ENCODE results near the gene GMFB. TPM values are rescaled to one million over a fixed set of nuclear protein-coding genes. Genes with fewer than 3 reads are reported as not detected.

The GMFB gene
- total RNA-seq, result 19.4 TPM

- DNase-seq (ENCODE audit: low read depth in 2 of 3, low spot score in 2 of 3), result peak; percentile 72 to 93 (median 93)
Observed at GRCh38 chr14:54488646-54489317, at the start of gene GMFB. GMFB (minus strand) TSS chr14:54488980; CDS start chr14:54488927, 53 bp downstream.

GRCh38 chr14:54538055-54538454 lies 49.3 kb upstream of the GMFB start:
- no peak for DNase-seq (ENCODE audit: low read depth in 2 of 3, low spot score in 2 of 3)

DNA sequence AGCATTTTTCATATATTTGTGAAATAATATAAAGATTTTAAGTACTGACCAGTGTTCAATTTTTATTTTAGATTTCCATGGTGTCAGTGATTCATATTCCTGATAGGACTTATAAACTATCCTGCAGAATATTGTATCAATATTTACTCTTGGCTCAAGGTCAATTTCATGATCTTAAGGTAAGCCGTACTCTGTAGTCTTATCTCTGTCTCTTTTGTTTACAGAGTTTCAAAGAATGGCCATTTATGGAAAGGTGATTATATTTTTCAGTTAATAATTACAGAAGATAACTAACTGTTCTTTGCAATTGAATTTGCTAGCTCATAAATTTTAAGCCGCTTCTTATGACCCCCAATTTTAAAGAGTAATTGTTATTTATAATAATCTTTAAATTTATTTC lies 48.9 kb upstream of the GMFB start:
- no peak for DNase-seq (ENCODE audit: low read depth in 2 of 3, low spot score in 2 of 3)

GRCh38 chr14:54535646-54536045 lies 46.9 kb upstream of the GMFB start:
- no peak for DNase-seq (ENCODE audit: low read depth in 2 of 3, low spot score in 2 of 3)

- no peak for DNase-seq (ENCODE audit: low read depth in 2 of 3, low spot score in 2 of 3)
Observed at GRCh38 chr14:54535126-54535525, 46.3 kb upstream of the GMFB start.

GRCh38 chr14:54533100-54533499 lies 44.3 kb upstream of the GMFB start:
- no peak for DNase-seq (ENCODE audit: low read depth in 2 of 3, low spot score in 2 of 3)

DNA sequence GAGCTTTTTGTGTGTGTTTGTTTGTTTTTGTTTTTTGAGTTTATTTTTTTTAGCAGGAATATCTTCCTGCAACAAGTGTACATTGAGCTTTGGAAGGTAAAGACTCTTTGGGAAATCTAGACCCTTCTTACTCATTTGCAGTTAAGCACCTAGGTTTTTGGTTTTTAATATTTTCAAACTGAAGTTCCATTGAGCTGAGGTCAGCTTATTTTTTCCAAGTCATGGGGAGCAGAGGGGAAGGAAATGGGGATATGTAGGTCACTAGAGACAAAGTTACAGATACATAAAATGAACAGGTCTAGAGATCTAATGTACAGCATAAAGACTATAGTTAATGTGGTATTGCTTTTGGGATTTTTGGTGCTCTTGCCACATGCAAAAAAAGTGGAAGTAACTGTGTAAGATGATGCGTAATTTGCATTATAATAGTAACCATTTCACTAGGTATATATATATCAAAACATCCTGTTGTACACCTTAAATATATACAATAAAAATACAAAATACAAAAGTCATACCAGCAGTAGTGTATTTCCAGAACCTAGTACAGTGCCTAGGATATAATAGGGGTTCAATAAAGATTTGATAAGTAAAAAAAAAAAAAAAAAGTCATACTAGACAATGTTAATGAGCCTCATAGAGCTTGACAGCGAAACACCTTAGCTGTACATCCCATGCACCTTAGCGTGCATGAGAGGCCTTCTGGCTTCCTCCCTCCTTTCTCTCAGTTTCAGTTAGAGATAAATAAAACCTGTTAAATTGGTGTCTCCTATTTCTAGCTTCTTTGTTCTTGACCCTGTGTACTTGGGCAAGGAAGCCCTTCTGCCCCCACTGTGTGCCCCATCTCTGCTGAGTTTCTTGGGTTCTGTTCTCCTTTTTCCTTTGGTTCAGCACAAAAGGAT lies 43.6 kb upstream of the GMFB start:
- no peak for DNase-seq (ENCODE audit: low read depth in 2 of 3, low spot score in 2 of 3)

GRCh38 chr14:54529811-54530210 lies 41.0 kb upstream of the GMFB start:
- peak in 2 of 3 donors; percentile 10 to 15 for DNase-seq (ENCODE audit: low read depth in 2 of 3, low spot score in 2 of 3)

GRCh38 chr14:54528973-54529372 lies 40.2 kb upstream of the GMFB start:
- DNase-seq (ENCODE audit: low read depth in 2 of 3, low spot score in 2 of 3), result no peak

DNA sequence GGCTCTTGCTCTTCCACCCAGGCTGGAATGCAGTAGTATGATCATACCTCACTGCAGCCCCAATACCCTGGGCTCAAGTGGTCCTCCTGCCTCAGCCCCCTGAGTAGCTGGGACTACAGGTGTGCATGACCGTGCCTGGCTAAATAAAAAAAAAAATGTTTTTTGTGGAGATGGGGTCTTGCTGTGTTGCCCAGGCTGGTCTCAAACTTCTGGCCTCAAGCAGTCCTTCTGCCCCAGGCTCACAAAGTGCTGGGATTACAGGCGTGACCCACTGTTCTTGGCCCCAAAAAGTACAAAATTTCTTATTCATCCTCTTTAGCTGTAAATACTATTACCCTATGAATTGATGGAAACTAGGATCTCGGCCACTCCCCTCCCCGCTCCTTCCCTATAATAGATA lies 35.6 kb upstream of the GMFB start:
- no peak for DNase-seq (ENCODE audit: low read depth in 2 of 3, low spot score in 2 of 3)

GRCh38 chr14:54516709-54517108 lies 27.9 kb upstream of the GMFB start:
- DNase-seq (ENCODE audit: low read depth in 2 of 3, low spot score in 2 of 3), result no peak

GRCh38 chr14:54515670-54516069 lies 26.9 kb upstream of the GMFB start:
- no peak for DNase-seq (ENCODE audit: low read depth in 2 of 3, low spot score in 2 of 3)

- no peak for DNase-seq (ENCODE audit: low read depth in 2 of 3, low spot score in 2 of 3)
Observed at GRCh38 chr14:54512393-54512792, 23.6 kb upstream of the GMFB start.

DNA sequence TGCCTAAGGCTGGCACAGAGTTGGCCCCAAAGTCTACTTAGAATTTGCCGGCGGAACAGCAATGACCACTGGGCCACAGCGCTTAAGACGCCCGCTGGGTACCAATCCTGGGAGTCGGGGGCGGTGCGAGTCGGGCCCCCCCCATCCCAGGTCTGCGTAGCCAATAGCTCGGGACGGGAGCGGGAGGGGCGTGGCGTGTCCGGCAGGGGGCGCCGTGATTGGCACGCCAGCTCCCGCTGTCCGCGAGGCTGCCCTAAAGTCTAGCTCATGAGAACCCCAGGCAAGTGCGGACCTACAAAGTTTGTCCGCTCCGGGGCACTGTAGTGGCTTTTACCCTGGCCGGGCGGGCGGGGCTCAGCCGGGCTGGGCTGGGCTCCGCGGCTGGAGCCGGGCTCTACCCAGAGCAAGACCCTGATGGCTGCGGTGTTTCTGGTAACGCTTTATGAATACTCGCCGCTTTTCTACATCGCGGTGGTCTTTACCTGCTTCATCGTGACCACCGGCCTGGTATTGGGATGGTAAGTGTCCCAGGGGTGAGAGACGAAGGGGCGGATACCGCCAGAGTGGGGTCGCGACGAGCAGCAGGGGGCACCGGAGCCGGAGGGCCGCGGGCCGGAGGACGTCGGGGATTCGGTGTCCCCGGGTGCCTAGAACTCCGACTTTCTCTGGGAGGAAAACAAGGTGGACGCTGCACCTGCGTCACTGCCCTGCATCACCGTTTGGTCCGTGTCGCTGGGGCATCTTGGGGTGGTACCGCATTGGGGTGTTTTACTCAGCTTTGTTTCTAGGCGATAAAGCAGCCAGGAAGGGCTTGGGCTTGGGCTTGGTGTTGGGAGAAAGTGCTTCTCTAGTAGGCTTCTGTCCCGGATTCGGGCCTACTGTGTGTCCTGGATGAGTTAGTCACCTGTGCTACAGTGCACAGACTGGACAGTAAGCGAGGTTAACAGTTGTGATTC lies 21.0 kb upstream of the GMFB start, which contains the start of gene CGRRF1:
TSS of gene CGRRF1 (plus strand) at position 361 of the 956 bp plus-strand sequence. CDS start at position 415, 54 bp downstream.
- peak; percentile 86 to 98 (median 97) for DNase-seq (ENCODE audit: low read depth in 2 of 3, low spot score in 2 of 3)

- peak in 1 of 3 donors; percentile 26 for DNase-seq (ENCODE audit: low read depth in 2 of 3, low spot score in 2 of 3)
Observed at GRCh38 chr14:54503486-54503885, 14.7 kb upstream of the GMFB start.

DNA sequence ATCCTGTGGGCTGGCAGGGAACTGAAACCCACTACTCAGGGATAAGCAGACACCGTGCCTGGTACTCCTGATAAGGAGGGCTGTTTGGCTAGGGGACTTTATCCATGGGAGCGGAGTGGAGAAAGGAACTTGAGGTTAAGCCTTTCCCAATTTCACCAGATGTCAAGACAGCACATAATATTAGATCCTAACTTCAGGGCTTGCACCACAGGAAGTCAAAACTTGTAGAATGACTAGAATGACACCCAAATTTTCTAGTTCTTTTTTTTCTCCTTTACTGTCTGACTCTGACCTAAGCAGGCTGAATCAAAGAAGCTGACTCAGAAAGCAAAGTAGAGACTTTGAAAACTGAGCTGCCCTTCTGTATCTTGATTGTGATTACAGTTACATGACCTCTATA lies 13.8 kb upstream of the GMFB start:
- peak in 1 of 3 donors; percentile 26 for DNase-seq (ENCODE audit: low read depth in 2 of 3, low spot score in 2 of 3)

DNA sequence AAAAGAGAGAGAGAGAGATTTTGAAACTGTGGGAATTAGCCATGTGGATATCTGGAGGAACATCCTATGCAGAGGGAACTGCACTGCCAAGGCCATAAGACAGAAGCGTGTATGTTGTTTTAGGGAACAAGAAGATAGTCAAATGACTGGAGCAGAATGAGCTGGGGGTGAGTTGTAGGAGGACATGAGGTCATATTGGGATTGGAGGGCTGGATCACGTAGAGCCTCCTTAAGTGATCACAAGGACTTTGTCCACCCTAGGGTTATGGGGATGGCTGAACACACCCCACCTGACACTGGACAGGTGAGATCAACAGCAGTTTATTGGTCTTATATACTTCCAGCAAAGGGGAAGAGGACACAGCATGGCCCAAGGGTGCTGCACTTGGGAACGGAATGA lies 12.7 kb upstream of the GMFB start:
- no peak for DNase-seq (ENCODE audit: low read depth in 2 of 3, low spot score in 2 of 3)

DNA sequence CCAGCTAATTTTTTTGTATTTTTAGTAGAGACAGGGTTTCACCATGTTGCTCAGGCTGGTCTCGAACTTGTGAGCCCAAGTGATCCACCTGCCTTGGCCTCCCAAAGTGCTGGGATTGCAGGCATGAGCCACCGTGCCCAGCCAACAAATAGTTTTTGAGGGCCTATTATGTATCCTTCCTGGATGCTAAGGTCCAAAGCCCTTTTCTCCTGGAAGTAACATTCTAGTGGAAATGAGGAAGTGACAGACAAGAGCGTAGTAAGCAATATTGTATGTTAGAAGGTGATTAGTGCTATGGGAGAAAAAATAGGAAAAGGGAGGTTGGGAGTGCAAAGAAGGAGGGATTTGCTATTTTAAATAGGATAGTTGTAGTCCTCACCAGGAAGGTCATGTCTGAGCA lies 12.0 kb upstream of the GMFB start:
- no peak for DNase-seq (ENCODE audit: low read depth in 2 of 3, low spot score in 2 of 3)

DNA sequence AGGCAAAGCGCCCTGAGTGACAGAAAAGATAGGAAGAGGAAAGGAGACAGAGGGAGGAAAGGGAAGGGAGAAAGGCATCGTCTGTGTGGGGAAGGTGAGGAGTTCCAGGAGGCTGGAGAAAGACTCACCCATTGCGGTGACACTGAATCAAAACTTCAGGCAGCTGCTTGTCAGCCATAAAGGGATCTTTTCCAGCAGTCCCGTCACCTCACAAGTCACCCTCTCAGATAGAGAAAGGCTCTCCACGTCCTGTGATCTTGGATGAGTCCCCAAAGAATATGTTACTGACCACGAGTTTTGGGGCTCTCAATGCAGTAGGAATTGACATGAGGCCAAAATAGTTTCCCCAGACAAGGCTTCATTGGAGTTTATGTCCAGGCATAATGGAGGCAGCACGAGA lies 9.8 kb upstream of the GMFB start:
- no peak for DNase-seq (ENCODE audit: low read depth in 2 of 3, low spot score in 2 of 3)

DNA sequence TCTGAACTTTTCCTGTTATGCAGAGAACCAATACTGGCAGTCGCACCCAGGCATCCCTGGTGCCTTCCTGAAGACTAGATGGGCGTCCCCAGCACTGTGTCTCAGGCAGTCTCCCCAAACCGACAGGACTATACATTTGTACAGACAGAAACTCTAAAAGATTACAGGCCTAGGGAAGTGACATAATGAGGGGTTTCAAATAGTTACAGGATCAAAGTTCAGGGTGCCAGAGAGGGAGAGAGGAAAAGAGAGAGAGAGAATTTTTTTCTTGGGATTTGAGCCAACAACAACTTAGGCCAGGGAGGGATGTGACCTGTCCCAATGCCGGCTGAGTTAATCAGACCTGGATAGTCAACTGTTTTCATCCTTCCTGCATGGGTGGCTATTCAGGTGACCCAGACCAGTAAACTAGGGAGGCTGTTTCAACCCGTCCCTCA lies 9.3 kb upstream of the GMFB start:
- no peak for DNase-seq (ENCODE audit: low read depth in 2 of 3, low spot score in 2 of 3)

DNA sequence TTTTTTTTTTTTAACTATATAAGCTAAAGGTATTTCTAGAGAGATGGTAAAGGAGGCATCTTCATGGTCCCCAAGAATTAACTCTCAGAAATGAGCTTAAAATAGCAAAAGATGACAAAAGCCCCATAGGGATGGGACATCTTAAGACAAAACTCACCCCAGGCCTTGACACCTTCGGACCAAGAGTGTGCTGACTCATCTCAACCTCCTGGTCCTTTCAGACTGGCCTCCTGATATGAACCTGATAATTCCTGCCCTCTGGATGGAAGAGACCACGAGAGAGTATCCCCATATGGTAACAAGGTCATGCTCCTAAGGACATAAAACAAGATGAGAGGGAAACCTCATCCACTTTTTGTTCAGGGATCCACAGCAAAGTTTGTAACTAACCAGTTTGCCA lies 8.4 kb upstream of the GMFB start:
- no peak for DNase-seq (ENCODE audit: low read depth in 2 of 3, low spot score in 2 of 3)
